Neural cell (in vitro differentiated cells): ENCODE data around the gene GPR173.

ENCODE experiments used
- CTCF ChIP-seq: fragments of 450-650 bp; IDR thresholded peaks from 2 replicates; pipeline ENCODE4 v1.5.1; 2014; ENCODE audit warnings: antibody characterized with exemption, mild to moderate bottlenecking, moderate library complexity; ENCODE audit not compliant: poor library complexity, severe bottlenecking
- POLR2AphosphoS5 ChIP-seq: IDR thresholded peaks from 2 replicates; pipeline ENCODE4 v1.6.1; 2012

- no peak for TF ChIP-seq CTCF
- no peak for TF ChIP-seq POLR2AphosphoS5
Measured at GRCh38 chrX:53022381-53022780, 26.2 kb upstream of the GPR173 start.
